ENCODE results near the gene PLEKHH2.
"Not testable (repeated sequence)": the region's sequence is repeated elsewhere in the genome, so short reads cannot be mapped to it uniquely, and the experiment has no call there.

The PLEKHH2 gene

DNA sequence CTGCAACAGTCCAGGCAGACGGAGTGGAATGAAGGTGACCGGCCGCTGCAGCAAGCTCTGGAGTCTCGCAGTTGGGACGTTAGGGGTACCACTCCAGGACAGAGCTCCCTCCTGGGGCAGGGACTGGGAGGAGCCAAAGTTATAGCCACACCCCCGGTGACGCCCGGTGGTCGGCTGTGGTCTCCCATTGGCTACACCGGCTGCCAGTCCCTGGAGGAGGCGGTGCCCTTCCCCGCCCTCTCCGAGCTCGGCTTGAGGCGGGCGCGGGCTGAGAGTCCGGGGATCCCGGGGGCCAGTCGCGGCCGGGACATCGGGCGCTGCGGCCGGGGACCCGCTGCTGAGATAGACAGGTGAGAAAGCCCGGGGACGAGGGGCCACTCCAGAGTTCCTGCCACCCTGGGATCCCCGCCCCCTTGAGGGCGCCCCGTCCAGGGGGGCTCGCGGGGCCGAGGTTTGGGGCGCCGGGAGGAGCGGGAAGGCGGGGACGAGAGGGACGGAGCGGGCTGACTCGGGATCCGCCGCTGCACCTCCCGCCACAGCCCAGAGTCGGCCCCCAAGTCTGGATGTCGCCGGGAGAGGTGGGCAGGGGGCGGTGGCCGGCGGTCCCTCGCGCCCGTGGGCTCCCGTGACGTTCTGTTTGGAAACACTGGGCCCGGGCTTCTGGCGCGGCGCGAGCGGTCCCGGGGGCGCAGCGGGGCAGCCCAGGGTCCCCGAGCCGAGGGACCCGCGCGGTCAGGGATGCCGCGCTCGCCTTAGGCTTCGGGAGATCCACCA lies at the start of gene PLEKHH2:
TSS of gene PLEKHH2 (plus strand) at position 231 of the 774 bp plus-strand sequence. CDS start 7,414 bp downstream, outside the sequence.
- DNase-seq = peak; percentile 84

DNA sequence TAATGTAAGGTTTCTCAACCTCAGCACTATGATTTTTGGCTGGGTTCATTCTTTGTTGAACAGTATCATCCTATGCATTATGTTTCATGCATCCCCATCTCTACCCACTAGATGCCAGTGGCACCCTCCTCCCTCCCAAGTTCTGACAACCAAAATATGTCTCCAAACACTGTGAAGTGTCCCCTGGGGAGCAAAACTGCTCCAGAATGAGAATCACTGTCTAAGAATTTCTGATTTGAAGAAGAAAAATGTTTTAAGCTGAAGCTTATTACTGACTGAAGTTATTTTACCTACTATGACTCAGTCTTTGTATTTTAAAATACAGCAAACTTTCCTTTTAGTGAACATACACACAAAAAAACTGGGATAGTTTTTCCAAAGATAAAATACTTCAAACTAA lies 44.6 kb upstream of the PLEKHH2 start:
- DNase-seq = no peak

DNA sequence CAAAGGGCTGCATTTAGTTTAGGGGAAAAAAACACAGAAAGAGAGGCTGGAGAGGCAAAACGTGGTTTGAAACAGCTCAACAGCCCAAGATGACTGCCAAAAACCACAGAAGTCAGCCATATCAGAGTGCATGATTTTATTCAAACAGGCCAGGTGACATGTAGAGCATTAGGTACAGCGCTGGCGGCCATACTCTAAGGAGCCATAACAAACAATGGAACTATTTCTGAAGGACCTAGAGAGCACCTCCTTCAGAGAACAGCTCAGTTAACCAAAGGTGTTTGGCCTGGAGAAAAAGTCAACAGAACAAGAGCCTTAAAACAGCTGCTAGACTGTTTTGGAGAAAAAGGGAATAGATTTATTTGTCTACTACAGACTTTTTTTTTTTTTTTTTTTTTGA lies 43.8 kb upstream of the PLEKHH2 start:
- no peak for DNase-seq

DNA sequence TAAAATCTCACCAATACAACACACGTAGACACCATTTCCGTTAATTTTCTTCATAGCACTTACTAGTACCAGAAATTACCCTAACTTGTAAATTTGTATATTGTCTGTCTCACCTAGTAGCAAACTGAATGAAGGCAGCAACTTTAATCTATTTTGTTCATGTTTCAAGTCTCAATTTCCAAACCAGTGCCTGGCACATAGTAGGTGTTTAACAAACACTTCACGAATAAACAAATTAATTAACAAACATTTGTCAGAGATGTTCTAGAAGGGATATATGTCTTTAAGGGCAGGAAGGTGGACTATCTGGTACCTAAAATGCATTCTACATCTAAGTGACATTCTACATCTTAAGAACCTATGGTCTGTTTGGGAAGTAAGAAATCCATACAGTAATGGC lies 42.2 kb upstream of the PLEKHH2 start:
- no peak for DNase-seq

DNA sequence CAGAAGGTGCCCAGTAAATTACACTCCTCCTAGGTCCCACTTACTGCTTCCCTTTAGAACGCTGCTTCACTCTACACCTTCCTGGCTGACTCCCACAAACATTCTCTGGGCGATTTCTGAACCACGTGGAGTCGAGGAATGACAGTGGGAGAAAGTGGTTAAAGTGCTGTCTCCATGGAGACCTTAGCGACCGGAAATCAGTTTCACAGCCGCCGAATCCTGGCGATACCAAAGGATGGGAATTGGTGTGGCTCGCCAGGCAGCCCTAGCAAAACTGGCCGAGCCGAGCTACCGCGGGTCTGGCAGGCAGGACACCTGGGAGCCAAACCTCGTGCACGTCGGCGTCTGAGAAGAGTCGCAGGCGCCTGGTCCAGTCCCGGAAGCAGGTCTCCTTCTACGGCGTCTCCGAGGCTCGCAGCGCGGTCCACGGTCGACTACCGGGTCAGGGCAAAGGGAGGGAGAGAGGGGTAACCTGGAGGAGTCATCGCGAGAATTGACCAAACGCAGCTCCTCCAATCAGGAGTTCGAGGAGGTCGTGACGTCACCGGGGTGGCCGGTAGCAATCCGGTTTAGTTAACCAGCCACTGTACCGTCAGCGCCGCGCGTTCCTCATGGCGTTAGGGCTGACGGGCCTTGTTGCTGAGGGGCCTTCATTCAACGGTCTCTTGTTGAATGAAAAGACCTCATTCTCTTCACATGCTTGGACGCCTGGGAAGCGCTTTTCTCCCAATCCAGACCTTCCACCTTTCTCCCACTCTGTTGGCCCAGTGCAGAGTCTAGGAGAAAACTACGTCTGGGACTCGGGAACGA lies 41.3 kb upstream of the PLEKHH2 start, which contains the start of gene THADA:
TSS of gene THADA (minus strand) at position 436 of the 810 bp plus-strand sequence. CDS start 3,646 bp downstream, outside the sequence.
- DNase-seq = peak; percentile 97

DNA sequence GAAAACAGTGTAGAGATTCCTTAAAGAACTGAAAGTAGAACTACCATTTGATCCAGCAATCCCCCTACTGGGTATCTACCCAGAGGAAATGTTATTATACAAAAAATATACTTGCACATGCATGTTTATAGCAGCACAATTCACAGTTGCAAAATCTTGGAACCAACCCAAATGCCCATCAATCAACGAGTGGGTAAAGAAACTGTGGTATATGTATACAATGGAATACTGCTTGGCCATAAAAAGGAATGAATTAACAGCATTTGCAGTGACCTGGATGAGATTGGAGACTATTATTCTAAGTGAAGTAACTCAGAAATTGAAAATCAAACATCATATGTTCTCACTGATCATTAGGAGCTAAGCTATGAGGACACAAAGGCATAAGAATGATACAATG lies 36.5 kb upstream of the PLEKHH2 start:
- DNase-seq = not testable (repeated sequence)

DNA sequence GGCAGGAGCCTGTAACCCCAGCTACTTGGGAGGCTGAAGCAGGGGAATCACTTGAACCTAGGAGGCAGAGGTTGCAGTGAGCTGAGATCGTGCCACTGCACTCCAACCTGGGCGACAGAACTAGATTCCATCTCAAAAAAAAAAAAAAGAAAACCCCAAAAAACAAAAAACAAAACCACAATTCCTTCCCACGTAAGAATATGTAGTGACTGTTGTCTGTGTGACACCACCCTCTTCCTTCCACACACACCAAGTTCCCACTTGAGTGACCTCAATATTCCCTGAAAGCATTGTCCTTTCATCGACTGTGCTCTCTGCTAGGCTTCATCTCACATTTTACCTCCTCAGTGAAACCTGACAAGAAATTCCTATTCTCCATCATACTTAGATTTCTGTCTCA lies 32.4 kb upstream of the PLEKHH2 start:
- no peak for DNase-seq

DNA sequence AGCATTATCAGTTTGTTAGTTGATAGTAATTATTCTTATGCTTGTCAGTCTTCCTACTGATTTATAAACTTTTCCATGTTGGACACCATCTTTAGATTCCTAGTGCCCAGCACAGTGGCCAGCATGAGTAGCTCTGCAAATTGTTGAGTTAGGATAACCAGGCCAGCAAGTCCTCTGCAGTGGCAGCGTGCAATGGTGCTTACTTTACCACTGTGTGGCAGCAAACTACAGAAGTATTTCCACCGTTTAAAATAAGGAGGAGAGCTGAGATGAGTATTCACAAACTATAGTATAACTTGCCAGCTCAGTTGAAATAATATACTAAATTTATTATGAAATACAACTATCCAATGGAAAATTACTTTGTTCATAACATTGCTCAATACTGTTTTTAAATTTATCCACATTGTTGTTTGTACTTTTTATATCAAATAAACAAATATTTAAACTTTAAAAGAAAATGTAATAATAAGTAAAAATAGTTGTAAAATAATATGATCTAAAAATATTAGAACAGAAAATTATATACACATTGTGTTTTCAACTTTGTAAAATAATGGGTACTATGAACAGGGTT lies 31.9 kb upstream of the PLEKHH2 start:
- no peak for DNase-seq

DNA sequence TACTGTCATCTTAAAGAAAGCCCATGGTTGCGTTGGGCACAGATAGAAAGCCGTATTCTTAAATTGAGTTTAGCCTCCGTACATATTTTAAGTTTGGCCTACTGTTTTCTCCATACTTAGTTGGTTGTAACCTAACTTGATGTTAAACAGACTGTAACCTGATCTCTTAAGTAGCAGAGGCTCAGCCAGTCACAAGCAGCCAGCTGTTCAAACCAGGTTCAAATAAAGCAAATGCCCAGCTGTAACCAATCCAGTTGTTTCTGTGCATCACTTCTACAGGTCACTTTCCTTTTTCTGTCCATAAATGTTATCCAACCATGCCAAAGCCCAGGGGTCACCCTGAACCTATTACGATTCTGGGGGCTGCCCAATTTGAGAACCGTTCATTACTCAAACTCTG lies 31.2 kb upstream of the PLEKHH2 start:
- DNase-seq = no peak

DNA sequence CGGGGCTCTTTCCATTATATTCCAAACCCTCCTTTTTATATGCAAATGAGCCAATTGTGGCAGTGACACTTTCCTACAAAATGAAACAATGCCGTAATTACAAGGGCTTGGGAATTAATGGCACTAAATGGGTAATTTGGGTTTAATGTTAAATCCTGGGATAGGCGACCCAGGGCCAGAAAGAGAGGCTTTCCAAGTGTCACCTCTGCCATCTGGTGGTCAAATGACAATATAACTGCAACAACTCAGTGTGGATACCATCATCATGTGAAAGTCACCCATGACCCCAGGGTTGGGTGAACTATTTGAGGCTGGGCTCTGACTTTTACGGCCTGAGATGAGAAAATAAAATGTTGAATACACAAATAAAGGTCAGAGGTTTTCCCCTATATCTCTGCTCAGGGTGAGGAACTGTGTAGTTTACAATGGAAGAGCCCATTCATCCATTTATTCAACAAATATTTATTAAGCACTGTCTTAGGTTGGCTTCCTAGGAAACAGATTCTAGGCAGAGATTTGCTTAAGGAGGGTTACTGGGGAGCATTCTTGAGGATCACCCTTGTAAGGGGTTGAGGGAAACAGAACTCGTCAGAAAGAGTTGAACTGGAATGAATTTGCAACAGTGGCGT lies 27.7 kb upstream of the PLEKHH2 start:
- peak; percentile 7 for DNase-seq

DNA sequence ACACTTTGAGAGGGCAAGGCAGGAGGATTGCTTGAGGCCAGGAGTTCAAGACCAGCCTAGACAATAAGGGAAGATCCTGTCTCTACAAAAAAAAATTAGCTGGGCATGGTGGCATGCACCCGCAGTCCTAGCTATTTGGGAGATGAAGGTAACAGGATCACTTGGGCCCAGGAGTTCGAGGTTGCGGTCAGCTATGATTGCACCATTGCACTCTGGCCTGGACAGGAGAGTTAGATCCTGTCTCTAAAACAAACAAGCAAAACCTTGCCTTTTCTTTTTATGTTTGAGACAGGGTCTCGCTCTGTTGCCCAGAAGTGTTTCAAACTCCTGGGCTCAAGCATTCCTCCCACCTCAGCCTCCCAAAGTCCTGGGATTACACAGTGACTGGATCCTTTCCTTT lies 26.7 kb upstream of the PLEKHH2 start:
- DNase-seq = no peak

DNA sequence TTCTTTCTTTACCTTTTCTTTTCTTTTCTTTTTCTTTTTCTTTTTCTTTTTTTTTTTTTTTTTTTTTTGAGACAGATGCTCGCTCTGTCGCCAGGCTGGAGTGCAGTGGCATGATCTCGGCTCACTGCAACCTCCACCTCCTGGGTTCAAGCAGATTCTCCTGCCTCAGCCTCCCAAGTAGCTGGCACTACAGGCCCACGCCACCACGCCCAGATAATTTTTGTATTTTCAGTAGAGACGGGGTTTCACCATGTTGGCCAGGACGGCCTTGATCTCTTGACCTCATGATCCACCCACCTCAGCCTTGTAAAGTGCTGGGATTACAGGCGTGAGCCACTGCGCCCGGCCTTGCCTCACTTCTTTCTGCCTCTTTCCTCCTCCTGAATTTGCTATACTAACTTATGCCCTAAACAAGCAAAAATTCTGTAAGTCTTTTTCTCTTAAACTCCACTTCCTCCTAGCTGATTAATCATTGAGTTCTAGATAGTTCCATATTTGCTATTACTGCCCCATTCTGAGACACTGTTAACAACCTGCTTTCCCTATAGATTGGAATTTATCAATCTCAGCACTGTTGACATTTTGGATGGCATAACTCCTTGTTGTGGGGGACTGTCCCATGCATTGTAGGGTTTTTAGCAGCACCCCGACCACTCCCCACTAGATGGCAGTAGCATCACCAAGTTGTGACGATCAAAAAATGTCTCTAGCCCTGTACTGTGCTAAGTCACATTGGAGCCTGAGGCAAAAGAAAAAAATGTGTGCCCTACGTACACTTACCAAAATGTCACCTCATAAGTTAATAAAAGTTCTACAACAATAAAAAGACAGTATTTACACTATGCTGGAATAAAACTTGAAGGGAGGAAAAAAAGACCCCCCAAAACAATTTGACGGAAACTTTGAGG lies 24.8 kb upstream of the PLEKHH2 start:
- DNase-seq = peak; percentile 70

DNA sequence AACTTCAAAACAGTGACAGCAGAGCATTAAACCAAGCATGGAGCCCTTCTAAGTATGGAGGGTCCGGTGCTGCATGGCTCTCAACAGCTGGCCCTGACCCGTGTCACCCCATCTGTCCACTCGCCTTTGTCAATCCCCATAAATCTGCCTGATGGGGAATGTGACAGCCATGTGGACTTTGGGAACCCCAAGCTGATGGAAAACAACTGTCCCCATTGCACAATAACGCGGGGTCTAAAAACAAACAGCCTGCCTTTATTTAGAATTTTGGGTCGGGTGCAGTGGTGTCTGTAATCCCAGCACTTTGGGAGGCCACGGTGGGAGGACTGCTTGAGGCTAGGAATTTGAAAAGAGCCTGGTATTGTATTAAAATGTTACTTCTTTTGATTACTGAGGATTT lies 24.1 kb upstream of the PLEKHH2 start:
- DNase-seq = no peak

DNA sequence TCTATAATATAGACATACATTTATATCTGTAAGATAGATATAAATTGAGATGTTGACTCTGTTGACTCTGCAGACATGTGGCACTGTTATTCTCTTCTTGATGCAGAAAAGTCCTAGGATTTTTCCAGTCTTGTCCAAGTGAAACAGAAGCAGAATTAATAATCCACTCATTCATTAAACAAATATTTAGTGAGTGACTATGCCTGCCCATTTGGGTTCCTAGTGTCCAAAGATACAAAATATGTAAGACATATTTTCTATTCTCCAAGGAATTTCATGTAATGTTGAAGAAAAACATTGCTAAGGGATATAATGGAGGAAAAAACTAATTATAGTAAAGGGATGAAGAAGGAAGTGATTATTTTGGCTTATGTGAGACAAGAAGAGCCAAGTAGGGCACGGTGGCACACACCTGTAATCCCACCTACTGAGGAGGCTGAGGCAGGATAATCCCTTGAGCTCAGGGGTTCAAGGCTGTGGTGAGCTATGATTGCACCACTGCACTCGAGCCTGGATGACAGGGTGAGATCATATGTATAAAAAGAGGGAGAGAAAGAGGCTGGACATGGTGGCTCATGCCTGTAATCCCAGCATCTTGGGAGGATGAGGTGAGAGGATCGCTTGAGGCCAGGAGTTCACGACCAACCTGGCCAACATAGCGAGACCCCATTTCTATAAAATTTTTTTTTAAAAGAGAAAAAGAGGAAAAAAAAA lies 19.9 kb upstream of the PLEKHH2 start:
- no peak for DNase-seq

DNA sequence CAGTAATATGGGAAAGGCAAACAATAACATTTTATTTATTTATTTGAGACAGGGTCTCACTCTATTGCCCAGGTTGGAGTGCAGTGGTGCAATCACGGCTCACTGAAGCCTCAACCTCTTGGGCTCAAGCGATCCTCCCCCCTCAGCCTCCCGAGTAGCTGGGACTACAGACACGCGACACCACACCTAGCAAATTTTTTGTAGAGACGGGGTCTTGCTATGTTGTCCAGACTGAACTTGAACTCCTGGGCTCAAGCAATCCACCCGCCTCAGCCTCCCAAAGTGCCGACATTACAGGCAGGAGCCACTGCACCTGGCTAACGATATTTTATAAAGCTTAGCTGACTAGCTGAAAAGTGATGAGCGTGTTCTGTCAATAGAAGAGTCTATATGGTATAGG lies 17.5 kb upstream of the PLEKHH2 start:
- no peak for DNase-seq

DNA sequence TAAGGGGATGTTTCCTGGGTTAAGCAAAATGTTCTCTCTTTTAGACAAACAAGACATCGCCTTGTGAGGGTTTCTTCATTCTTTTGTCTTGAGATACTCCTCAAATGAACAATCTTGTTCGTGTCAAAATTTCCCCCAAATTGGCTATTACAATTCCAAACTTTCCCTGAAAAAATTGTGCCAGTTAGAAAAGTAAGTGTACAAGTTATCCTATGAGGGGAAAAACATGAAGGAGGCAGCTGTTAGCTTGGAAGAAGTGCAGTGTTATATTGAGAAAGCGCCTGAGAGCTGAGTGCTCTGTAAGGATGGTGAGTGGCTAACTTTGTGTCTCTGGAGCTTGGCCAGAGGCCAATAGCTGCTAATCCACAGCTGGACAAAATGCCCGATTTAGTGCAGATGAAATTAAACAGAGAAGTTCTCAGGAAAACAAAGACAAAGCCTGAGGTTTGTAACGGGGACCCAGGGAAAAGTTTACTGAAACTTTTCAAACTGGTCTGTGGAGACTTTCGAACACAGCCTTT lies 14.1 kb upstream of the PLEKHH2 start:
- no peak for DNase-seq

DNA sequence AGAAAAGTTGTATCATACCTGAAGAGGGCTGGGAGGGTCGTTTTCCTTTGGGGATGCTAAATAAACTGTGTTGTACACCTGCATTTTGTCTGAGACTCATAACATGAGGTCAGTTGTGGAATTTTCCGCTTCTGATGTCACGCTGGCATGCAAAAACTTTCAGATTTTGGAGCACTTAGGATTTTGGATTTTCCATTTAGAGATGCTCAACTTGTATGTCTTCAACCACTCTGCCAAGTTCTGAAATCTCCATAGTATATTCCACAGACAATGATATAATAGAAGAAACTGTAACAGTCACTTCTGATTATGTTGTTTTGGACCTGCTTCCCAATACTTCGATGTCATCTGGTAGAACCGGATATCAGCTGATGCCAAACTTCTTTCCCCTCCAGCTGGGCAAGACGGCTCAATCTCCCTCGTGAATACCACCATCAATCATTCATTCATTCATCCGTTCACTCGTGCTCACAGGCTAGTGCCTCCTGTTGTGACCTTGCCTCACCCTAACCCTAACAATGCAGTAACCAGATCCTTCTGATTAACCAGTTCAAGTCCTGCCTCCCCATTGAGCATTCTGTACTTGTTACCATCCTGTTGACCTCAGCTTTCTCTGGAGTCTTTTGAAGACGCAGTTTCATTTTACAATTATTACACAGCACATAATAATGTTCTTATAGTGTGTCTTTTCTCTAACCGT lies 5.3 kb upstream of the PLEKHH2 start:
- no peak for DNase-seq

DNA sequence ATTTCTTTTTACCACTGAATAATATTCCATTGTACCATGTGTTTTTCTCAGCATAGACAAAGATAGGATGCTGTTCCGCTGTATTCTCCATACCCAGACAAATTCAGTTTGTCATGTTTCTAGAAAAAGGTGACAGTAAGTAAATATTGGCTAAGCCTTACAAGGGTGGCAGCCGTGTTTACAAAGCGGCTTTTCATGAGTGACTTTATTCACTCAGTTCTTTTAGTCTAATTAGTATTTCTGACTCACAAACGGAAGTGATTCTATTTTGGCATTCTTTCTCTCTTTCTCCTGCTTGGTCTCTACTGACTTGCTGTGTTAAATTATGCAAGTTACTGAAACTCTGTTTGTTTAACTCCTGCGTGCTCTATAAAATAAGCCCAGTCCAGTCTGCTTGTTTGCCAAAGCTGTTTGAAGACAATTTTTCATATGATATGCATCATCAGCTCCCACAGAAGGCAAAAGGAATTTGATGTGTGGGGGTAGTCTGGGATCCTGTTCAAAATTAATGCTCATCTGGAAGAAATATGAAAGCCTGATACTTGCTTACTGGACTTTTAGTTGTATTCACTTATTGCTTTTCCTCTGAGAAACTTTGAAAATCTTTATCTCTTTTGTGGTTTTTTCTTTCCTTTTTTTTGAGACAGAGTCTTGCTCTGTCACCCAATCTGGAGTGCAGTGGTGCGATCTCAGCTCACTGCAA lies 2.3 kb upstream of the PLEKHH2 start:
- no peak for DNase-seq

DNA sequence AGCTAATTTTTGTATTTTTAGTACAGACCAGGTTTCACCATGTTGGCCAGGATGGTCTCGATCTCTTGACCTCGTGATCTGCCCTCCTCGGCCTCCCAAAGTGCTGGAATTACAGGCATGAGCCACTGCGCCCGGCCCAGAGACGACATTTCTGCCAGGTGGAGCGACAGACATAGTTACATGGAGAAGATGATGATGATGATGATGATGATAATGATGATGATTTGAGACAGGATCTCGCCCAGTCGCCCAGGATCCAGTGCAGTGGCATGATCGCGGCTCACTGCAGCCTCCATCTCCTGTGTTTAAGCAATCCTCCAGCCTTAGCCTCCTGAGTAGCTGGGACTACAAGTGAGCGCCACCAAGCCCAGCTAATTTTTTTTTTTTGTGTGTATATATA lies 907 bp upstream of the PLEKHH2 start:
- DNase-seq = not testable (repeated sequence)

DNA sequence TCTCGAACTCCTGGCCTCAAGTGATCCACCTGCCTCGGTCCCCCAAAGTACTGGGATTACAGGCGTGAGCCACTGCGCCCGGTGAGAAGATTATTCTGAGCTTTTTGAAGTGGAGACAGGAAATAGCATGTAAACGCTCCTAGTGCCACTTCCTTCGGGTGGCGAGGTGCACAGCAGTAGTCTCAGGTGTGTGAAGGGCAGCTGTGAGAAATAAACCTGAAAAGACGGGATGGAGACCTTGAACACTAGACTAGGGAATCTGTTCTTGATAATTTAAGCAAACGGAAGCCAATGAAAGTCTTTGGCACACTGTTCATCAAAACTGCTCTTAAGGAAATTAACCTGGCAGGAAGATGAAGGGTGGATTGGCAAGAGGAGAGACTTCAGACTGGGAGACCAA lies 439 bp upstream of the PLEKHH2 start:
- DNase-seq = no peak

All from activated T-cell treated with anti-CD3 and anti-CD28 coated beads for 4 hours (primary cell).